Testis (tissue), 3 donors: Measurements from ENCODE around the gene RMND5A. TPM values are rescaled to one million over a fixed set of nuclear protein-coding genes. Genes with fewer than 3 reads are reported as not detected.

Experiments used
- DNase-seq: peaks from one replicate; pipeline ENCODE4 v3.0.0-alpha.2; 2019
- H3K27ac ChIP-seq, 2 donors: fragments of 200-600 bp; sonication (generic); one replicate each; pipeline ENCODE4 v1.5.1; 2019
- H3K27me3 ChIP-seq: fragments of 200-600 bp; sonication (generic); one replicate; pipeline ENCODE4 v1.5.1; 2019
- H3K36me3 ChIP-seq: fragments of 200-600 bp; sonication (generic); one replicate; pipeline ENCODE4 v1.5.1; 2017; ENCODE audit warnings: low read depth; ENCODE audit errors: missing control alignments
- H3K4me1 ChIP-seq: fragments of 200-600 bp; sonication (generic); one replicate; pipeline ENCODE4 v1.5.1; 2019
- H3K4me3 ChIP-seq, 2 donors: fragments of 200-600 bp; sonication (generic); one replicate each; pipeline ENCODE4 v1.5.1; 2017 to 2019
- H3K9me3 ChIP-seq: fragments of 200-600 bp; sonication (generic); one replicate; pipeline ENCODE4 v1.5.1; 2017
- POLR2A ChIP-seq: fragments of 450-650 bp; IDR thresholded peaks from one replicate; pipeline ENCODE4 v1.6.1; 2017; ENCODE audit warnings: antibody characterized with exemption, mild to moderate bottlenecking, moderate library complexity
- WGBS, 2 donors: methylation state at CpG; one replicate each; pipeline ENCODE4 v1.1.5; 2018; 5-methylcytosine and 5-hydroxymethylcytosine counted together
- intact Hi-C: fragments of 100-400 bp; cut with DNase I; formaldehyde crosslinking; loops from one replicate; pipeline ENCODE4 v1.15.1; 2023; ENCODE audit warnings: low total_unique reads
- polyA plus RNA-seq: library from polyadenylated mRNA; stranded (reverse); fragments of 350-450 nt; fragmentation: Illumina TruSeq; extraction: RNeasy Lipid Tissue Mini Kit (QIAGEN cat#74804); gene quantifications from one replicate; pipeline ENCODE4 v1.2.3, GENCODE V29; 2014; ENCODE audit warnings: low read depth, low replicate concordance; ENCODE audit not compliant: insufficient read depth
- total RNA-seq, 2 donors: library from RNA; depleted of rRNA; stranded (reverse); fragments of >200 nt; gene quantifications; one replicate each; pipeline ENCODE4 v1.2.3, GENCODE V29; 2016
- TF ChIP-seq, protein P1 (sequence below), 3 experiments: fragments of 450-650 bp in 2 of 3; fragments of 200-600 bp in 1 of 3; sonication (generic) in 1 of 3; IDR thresholded peaks; one replicate each; pipeline ENCODE4 v1.5.1; 2016 to 2019; ENCODE audit warnings: antibody characterized with exemption in 3 of 3, mild to moderate bottlenecking in 2 of 3, moderate library complexity in 1 of 3

The RMND5A gene
- total and polyA plus RNA-seq, 3 donors from 2014 or later = 28.4 to 31.7 (median 31.3) TPM

DNA sequence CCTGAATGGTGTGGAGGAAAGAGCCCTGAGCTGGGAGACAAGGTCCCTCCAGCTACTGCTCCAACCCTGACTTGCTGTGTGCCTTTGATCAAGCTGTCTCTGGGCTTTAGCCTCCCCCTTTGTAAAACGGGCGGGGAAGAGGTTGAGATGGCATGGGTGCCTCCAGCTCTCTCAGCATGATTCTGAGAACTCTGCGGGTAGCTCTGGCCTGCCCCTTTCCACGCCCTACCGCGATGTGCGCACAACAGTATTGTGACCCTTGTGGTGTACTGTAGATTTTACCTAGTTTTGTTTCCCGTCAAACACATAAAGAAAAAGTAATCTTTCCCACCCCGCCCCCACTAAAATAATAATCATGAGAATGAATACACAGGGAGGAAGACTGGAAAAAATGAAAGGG is 65.4 kb downstream of the RMND5A start:
- Histone ChIP-seq H3K27me3 (no peaks in the 10 kb centered on the region), H3K4me1 (peaks cover 17% of the 10 kb centered on the region), H3K4me3 (peak overlapping the region in 1 of 2 donors; percentile 24), H3K36me3 (no peaks in the 10 kb centered on the region), H3K9me3 (no peaks in the 10 kb centered on the region), H3K27ac (no peak overlapping the region)
- TF ChIP-seq POLR2A = no peak
- TF ChIP-seq, protein P1, sequence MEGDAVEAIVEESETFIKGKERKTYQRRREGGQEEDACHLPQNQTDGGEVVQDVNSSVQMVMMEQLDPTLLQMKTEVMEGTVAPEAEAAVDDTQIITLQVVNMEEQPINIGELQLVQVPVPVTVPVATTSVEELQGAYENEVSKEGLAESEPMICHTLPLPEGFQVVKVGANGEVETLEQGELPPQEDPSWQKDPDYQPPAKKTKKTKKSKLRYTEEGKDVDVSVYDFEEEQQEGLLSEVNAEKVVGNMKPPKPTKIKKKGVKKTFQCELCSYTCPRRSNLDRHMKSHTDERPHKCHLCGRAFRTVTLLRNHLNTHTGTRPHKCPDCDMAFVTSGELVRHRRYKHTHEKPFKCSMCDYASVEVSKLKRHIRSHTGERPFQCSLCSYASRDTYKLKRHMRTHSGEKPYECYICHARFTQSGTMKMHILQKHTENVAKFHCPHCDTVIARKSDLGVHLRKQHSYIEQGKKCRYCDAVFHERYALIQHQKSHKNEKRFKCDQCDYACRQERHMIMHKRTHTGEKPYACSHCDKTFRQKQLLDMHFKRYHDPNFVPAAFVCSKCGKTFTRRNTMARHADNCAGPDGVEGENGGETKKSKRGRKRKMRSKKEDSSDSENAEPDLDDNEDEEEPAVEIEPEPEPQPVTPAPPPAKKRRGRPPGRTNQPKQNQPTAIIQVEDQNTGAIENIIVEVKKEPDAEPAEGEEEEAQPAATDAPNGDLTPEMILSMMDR (IDR thresholded peaks at IDR 0.05) = no peak
- WGBS, 2 donors = 63 to 90% methylated on average over 9 of the region's 9 CpGs
- no peak for DNase-seq
- intact Hi-C loops = no loop called here

DNA sequence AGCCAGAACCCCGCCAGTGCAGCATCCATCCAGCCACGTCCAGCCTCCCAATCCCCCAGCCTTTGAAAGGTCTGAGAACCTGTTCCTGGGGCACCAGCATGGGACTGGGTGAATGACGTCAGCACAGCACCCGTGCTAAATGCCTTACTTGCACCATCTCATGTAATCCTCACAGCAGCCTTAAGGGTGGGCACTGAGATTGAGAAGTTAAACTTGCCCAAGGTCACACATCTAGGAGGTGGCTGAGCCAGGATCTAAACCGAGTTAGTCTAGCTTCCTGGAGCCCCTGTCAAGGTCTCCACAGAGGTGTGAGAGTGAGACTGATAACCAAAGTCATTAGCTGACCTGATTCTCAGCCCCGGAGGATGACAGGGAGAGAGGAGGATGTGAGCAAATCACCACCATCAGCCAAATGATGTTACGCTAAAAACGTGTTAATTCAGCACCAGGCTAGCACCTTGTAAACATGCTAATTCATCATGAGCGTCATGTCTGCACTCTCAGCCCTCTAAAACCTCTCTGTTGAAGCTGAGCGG is 66.0 kb downstream of the RMND5A start:
- no peak for DNase-seq
- Histone ChIP-seq H3K27me3 (no peaks in the 10 kb centered on the region), H3K36me3 (no peaks in the 10 kb centered on the region), H3K4me3 (peak overlapping the region in 1 of 2 donors; percentile 24), H3K4me1 (peaks cover 17% of the 10 kb centered on the region), H3K9me3 (no peaks in the 10 kb centered on the region), H3K27ac (no peak overlapping the region)
- intact Hi-C loops = no loop called here
- TF ChIP-seq, protein P1 (IDR thresholded peaks at IDR 0.05) = no peak
- no peak for TF ChIP-seq POLR2A
- 44 to 48% methylated on average over 7 to 10 of the region's 10 CpGs for WGBS, 2 donors

DNA sequence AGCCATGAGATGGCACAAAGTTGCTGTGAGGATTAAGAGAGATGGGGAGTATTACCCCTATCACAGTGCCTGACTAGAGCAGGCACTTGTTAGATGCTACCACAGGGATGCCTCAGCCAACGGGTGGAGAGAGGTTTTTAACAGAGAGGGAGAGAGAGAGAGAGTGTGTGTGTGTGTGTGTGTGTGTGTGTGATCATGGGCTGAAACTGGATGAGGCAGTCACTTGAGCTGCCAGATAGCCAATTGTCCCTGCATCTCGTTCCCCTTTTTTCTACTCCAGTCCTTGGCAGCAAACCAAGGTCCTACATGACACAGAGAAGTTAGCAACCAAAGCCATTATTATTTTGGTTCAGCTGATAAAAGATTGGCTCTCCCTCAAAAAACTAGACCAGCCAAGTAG is 67.6 kb downstream of the RMND5A start:
- H3K27ac ChIP-seq = no peak overlapping the region
- peak; percentile 52 for DNase-seq
- H3K4me1 ChIP-seq = peaks cover 17% of the 10 kb centered on the region
- H3K36me3 ChIP-seq = no peaks in the 10 kb centered on the region
- TF ChIP-seq, protein P1 (IDR thresholded peaks at IDR 0.05) = no peak
- no peak for TF ChIP-seq POLR2A
- 10 to 27% methylated on average over 2 of the region's 2 CpGs for WGBS, 2 donors
- intact Hi-C loops = no loop called here
- H3K27me3 ChIP-seq = no peaks in the 10 kb centered on the region
- H3K9me3 ChIP-seq = no peaks in the 10 kb centered on the region
- H3K4me3 ChIP-seq = no peak overlapping the region

DNA sequence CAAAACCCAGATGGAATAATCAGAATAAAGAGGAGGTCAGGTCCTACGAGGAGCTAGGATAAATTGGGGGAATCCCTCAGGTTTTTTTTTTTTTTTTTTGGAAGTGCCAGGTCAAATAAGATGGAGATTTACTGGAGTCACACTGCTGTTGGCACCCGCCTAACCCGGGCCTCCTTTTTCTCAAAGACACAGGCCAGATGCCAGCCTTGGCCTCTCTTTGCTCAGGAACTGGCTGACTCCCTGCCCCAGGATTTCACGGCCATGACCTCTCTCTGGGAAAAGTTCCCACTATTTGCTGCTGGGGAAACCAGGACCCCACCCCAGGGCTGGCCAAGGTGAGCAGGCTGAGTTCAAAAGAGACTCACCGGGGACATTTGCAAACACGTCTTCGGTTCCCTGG is 68.1 kb downstream of the RMND5A start:
- Histone ChIP-seq H3K9me3 (no peaks in the 10 kb centered on the region), H3K36me3 (no peaks in the 10 kb centered on the region), H3K27ac (no peak overlapping the region), H3K4me1 (peaks cover 17% of the 10 kb centered on the region), H3K4me3 (no peak overlapping the region), H3K27me3 (no peaks in the 10 kb centered on the region)
- 10 to 20% methylated on average over 7 of the region's 7 CpGs for WGBS, 2 donors
- intact Hi-C loops = no loop called here
- TF ChIP-seq, protein P1 (IDR thresholded peaks at IDR 0.05) = no peak
- TF ChIP-seq POLR2A = no peak
- no peak for DNase-seq
